HCEC 1CT (cell line): ENCODE measurements around the gene ACADM.
"Not testable (repeated sequence)": the region's sequence is repeated elsewhere in the genome, so short reads cannot be mapped to it uniquely, and the experiment has no call there.

Source experiments
- DNase-seq: peaks from one replicate; pipeline ENCODE4 v3.0.0-alpha.2; 2017

Gene ACADM

DNA sequence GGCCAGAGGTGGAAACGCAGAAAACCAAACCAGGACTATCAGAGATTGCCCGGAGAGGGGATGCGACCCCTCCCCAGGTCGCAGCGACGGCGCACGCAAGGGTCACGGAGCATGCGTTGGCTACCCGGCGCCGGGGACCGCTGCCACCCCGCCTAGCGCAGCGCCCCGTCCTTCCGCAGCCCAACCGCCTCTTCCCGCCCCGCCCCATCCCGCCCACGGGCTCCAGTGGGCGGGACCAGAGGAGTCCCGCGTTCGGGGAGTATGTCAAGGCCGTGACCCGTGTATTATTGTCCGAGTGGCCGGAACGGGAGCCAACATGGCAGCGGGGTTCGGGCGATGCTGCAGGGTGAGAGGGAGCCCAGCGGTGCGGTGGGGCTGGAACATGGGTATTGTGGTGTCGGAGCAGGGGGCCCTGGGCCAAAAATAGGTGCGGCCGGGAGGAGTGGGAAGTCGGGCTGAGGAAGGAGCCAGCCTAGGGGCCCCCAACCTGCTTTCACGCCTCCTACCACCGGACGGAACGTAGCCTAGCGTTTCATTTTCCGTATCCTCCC, at the start of gene ACADM:
Gene ACADM (plus strand): TSS at position 238 of the 551 bp plus-strand sequence. CDS start 79 bp downstream, at position 317.
- peak; percentile 88 for DNase-seq

DNA sequence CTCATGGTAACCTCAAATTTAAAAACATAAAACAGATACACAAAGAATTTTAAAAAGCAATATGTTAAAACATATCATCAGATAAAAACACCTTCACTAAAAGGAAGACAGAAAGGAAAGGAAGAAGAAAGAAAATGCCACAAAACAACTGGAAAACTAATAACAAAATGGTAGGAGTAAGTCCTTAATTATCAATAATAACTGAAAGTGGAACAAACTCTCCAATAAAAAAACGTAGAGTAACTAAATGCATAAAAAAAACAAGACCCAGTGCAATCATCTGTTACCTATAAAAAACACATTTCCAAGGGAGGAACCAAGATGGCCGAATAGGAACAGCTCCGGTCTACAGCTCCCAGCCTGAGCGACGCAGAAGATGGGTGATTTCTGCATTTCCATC, 47.1 kb upstream of the ACADM start:
- DNase-seq = no peak

DNA sequence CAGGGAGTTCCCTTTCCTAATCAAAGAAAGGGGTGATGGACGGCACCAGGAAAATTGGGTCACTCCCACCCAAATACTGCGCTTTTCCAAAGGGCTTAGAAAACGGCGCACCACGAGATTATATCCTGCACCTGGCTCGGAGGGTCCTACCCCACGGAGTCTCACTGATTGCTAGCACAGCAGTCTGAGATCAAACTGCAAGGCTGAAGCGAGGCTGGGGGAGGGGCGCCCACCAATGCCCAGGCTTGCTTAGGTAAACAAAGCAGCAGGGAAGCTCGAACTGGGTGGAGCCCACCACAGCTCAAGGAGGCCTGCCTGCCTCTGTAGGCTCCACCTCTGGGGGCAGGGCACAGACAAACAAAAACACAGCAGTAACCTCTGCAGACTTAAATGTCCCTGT, 46.5 kb upstream of the ACADM start:
- not testable (repeated sequence) for DNase-seq

DNA sequence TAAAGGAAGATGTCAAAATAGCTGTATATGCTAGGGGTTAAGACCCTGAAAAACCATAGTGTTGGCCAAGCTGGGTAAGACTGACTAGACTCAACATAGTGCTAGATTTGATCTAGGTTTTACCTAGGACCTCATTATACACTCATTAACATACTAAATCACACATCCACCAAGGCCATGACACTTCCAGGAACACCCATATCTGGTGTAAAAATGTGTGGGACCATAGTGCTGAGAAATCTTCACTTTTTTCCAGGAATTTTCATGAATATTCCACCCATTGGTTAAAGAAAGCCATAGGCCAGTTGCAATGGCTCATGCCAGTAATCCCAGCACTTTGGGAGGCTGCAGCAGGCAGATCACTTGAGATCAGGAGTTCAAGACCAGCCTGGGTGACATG, 34.0 kb upstream of the ACADM start:
- no peak for DNase-seq

DNA sequence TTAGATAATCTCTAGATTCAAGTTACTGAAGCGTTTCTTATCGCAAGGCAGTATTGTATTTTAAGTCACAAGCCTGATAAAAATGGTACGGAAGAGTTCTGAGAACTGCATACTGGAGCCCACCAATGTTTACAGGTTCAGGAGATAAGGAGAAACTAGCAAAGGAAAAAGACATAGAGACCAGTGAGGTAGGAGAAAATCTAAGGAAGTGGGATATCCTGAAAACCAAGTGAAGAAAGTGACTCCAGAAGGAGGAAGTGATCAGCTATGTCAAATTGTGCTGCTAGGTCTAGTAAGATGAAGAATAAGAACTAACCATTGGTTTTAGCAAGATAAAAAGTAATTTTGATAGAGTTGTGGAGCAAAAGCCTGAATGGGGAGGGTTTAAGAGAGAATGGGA, 31.0 kb upstream of the ACADM start:
- DNase-seq = no peak

DNA sequence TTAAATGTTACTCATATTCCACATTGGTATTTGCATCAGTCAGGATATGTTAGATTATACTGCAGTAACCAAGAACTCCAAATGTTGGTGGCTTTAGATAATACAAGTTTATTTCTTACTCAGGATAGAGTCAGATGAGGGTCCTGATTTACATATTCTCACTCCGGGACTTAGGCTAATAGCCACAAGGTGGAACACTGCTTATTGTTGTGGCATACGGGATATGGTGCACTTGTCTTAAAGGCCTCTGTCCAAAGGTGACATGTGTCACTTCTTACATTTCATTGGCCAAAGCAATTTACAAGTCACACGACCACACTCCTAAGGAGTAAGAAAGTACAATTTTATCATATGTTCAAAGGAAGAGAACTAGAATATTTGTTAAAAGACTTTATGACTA, 28.5 kb upstream of the ACADM start:
- no peak for DNase-seq

DNA sequence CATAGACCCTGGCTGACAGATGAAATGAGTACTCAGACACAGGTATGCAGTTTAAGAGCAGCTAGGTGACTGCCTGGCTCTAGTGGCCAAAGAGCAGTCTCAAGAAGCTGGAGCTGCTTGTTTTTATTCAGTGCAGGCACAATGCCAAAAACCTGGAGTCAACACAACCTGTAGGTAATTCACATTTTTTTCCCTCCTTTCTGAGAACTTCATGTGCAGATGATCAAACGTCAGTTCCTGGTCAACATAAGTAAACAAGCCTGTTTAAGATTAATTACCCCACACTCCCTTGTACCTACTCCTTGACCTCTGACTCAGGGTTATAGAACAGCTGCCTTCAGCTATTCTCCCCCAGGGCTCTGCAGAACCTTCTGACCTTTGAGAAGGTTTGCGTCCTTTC, 17.3 kb upstream of the ACADM start:
- DNase-seq = no peak

DNA sequence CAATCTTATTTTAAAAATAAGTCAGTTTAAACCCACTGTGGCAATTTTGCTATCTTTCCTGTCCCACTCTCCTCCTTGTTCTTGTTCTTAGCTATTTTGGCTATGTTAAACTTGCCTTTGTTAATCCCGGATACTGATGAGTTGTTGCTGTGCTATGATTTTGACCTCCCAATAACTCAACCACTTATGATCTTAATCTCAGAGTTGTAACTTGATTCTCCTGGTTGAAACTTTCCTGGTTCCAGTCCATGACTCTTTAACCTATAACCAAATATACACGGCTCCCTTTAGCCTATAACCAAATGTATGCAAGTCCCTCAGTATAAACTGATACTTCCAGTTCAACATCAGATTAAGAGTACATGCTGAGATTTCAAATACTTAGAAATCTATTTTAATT, 15.6 kb upstream of the ACADM start:
- peak; percentile 80 for DNase-seq

DNA sequence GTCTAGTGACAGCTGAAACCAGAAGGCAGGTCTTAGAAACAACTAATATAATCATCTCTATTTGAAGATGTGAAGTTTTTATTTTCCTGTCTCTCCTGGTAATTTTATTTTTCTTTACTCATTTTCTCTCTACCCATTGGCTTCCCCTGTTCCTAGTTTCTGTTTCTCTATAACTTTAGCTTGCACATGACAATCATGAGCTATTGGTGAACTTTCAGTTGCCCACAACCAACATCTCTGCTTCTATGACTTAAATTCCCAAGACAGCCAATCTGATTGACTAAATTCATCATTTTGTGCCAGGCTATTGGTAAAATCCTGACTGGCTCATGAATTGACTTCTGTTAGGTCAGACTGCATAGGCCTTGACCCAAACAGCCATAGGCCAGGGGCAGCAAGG, 13.7 kb upstream of the ACADM start:
- DNase-seq = no peak

DNA sequence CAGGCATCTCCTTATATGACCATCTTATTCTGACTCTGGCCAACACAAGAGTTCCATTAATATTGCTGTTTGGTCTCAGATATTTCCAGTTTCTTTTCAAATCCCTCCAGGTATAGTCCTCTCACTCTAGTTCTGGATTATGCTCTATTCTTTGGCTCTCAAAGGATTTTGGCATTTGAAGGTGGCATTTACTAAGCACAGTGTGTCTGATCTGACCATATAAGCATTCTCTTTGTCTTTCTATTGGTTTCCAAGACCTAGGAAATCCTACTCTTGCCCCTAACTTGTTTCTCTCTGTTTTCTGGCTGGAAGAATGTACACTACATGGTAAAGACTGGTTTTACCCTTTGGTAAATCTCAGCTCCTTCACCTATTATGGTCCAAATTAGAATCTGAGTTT, 12.7 kb upstream of the ACADM start:
- no peak for DNase-seq

DNA sequence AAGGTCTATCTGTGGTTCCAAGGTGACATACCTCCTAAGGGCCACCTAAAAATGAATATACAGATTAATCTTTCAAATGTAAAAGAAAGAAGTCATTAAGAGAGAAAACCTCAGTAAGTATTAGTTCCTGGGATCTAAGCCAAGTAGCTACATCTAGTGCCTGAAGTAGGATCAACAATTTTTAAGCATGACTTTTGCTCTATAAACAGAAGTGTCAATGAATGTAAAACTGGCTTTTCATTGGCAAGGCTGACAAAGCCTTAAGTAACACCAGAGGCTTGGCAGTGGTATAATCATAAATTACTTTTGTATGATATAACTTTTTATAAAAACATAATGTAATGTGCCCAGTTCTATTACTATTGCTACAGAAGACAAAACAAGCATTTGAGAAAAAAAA, 12.2 kb upstream of the ACADM start:
- peak; percentile 34 for DNase-seq

DNA sequence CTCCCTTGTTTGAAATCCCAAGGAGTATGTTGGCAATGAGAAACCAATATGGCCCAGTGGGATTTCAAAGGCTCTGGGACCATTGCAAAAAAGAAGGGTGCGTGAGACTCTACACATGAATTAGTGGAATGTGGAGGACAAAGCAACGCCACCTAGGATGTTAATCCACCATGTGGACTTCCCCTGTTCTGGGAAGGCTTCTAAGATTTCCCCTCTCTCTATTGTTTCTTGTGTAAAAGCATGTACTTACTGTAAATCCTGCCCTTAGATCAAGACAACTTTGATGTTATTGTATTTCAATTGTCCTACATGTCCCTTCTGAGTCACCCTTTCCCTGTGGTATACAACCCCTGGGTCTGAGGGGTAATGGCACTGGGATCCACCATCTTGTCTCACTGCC, 4.7 kb upstream of the ACADM start:
- DNase-seq = no peak

DNA sequence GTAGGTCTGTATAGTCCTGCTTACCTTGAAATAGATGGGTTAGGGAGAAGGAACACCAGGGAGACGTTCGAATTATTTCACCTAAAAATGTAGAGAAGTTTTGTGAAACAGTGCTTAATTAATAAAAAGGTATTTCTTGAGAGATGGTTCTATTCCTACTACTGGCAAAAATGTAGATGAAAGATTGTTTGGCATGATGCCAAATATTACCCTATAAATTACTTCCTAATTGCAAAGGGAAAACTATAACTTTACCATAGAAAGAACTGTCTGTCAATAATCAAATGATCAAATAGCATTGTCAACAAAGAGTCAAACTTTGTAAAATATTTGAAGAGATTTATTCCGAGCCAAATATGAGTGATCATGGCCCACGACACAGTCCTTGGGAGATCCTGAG, 4.2 kb upstream of the ACADM start:
- no peak for DNase-seq

DNA sequence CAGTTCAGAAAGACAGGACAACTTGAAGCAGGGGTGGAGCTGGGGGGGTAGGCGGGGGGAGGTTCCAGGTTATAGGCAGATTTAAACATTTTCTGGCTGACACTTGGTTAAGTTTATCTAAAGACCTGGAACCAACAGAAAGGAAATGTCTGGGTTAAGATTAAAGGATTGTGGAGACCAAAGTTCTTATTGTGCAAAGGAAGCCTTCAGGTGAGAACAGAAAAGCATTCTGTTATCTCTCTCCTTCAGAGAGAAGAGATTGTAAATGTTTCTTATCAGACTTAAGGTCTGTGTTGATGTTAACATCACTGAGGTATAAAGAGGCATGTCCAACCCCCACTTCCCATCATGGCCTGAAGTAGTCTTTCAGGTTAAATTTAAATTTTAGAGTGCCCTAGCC, 3.7 kb upstream of the ACADM start:
- DNase-seq = no peak

DNA sequence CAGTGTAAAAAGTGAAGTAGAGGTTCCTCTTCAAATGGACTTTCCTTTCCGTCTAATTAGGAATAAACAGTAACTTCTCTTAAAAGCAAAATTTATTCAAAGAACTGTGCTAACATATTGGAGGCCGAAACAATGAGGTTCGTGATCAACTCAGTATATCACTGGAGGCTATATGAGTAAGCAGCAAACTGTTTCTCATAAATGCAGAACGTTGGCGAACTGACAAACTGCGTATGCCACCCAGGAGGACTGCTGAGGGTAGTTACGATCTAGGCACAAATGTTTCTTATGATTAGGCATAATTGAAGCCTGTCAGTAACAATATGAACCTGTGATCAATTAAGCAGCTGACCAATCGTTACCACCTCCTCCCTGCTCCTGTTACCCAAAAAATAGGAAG, 2.3 kb upstream of the ACADM start:
- DNase-seq = not testable (repeated sequence)

DNA sequence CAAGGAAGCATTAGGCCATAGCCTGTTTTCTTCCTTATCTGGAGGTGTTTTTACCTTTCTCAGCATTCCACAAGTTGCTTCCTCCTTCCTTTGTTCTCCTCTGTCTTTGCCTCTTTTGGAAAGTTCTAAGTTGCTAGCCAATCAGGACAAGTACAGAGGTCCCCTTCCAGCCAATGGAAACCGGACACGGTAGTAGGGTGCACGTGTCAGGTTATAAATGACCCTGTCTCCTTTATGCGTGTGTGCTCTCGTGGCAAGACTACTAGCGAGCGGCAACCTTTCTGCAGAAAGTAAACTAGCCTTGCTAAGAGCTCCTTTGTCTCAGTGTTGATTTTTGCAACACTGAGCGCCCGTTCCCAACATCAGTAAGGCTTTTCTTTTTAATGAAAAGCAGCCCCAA, 1.5 kb upstream of the ACADM start:
- no peak for DNase-seq

DNA sequence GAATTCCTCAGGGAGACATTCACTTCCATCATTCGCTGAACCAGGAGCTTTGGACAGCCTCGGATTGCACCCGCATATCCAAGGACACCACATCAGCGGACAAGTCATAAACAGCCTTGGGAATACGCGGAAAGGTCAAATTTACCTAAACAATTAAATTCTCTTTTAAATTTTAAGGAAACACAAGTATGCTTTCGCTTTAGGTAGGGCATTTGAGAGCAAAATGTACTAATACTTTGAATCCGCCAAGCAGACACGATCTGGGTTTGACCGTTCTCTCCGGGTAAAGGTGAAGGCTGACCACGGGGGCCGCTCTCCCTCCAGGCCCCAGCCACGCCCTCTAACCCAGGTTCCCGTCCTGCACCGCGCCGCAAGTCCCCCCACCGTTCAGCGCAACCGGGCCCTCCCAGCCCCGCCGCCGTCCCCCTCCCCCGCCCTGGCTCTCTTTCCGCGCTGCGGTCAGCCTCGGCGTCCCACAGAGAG, 479 bp upstream of the ACADM start:
- peak; percentile 84 for DNase-seq

DNA sequence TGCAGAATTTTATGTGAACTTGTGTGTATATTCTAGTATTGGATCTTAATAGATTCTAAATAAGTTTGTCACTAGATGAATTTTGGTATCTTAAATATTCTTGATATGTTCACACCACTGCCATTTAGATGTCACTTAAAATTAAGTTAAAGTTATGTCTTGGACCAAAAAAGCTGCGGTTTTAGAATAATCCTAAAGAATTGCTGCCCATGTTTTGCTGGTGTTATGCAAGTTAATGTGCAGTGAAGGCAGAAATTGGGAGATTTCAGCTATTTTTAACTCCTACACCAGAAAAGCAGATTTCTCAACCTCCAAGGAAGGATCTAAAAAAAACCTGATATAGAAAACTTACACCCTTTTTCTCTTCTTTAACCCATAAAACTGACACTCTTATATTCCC, 757 bp downstream of the ACADM start:
- no peak for DNase-seq

DNA sequence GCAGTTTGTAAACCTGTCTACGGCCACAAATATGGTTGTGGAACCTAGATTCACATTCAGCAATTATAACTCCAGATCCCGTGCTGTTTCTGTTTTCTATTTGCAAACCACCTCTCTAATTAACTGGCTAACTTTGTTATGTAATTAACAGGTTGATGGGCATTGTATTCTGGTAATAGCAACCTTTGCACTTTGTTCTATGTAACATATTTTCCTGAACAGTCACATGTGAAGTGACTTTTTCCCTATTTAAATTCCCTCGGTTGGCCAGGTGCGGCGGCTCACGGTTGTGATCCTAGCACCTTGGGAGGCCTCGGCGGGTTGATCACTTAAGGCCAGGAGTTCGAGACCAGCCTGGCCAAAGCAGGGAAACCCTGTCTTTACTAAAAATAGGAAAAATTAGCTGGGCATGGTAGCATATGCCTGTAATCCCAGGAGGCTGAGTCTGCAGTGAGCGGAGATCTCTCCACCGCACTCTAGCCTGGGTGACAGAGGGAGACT, 1.4 kb downstream of the ACADM start:
- DNase-seq = no peak

DNA sequence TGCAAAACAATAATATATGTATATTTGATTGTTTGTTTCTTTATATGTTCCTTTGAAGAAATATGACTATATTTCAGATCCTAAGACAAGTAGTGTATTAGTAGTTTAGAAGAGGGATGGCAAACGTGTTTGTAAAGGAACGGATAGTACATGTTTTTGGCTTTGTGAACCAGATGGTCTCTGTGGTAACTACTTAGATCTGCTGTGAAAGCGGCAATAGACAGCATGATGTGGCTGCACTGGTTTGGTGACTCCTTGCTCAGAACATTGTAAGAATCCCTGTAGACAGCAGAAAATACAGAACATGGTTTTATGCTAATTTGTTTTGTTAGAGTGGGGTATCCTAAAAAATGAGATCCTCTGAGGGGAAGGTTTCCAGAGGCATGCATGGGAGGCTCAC, 3.1 kb downstream of the ACADM start:
- no peak for DNase-seq

DNA sequence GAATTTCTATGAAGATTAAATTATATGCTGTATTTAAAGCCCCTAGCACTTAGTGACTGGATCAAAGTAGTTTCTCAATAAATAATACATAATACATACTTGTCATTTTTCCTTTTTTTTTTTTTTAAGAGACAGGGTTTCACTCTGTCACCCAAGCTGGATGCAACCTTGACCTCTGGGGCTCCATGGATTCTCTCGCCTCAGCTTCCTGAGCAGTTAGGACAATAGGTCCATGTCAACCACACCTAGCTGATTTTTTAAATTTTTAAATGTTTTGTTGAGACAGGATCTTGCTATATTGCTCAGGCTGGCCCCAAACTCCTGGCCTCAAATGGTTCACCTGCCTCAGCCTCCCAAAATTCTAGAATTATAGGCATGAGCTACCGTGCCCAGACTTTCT, 5.9 kb downstream of the ACADM start:
- no peak for DNase-seq

DNA sequence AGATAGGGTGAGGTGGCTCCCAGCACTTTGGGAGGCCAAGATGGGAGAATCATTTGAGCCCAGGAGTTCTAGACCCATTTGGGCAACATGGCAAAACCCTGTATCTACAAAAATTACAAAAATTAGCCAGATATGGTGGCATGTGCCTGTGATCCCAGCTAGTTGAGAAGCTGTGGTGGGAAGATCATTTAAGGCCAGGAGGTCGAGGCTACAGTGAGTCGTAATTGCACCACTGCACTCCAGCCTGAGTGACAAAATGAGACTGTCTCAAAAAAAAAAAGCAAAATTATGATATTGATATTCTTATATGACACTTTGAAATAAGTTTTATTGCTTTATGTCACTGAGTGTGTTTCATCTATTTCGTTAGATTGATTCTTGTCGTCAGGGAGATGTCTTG, 7.4 kb downstream of the ACADM start:
- DNase-seq = peak; percentile 48

DNA sequence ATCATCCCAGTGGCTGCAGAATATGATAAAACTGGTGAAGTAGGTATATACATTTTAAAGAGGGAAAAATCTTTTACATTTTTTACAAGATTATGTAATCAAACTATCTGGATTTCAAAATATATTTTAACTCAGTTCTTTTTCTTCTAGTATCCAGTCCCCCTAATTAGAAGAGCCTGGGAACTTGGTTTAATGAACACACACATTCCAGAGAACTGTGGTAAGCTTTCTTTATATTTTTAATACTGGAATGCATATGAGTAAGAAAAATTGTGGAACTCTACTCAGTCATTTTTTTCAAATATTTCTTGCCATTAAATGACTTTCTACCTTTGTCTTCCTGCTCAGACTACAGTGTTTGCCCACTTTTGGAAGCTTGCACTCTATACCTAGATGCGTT, 8.2 kb downstream of the ACADM start:
- peak; percentile 22 for DNase-seq

DNA sequence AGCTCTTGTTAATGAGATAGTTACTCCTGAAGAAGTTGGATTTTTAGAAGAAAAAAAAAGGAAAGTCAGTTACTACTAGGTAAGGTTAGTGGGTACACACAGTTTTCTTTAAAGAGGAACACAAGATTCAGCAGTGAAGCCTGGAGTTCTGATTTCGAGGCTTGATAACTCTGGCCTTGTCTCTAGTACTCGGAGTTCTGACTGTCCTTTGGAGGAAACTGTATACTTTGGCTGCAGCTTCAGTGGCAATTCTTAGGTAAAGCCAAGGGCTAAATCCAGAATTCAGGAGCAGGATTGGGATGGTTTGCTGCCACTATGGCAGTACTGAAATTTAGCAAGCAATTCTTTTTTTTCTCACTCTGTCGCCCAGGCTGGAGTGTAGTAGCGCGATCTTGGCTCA, 9.2 kb downstream of the ACADM start:
- DNase-seq = no peak

DNA sequence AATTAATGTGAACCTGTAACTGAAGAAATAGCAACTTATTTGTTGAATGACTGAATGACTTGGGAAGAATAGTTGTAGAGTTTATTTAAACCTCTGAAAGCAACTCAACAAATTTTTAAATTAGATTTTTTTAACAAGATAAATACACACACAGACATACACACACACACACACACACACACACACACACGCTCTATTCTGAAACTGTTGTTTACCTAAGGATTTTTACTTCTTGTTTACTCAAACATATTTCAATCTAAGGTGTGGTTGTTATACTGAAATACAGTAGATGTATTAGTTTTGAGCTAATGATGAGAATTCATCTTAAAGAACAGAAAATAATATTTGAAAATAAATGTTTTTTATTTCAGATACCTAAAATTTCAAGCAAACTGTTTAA, 11.5 kb downstream of the ACADM start:
- DNase-seq = no peak
